ENCODE results near the gene PHF23. TPM values are rescaled to one million over a fixed set of nuclear protein-coding genes. Genes with fewer than 3 reads are reported as not detected.

The PHF23 gene
- total and polyA plus RNA-seq, 9 of the 15 experiments (the other 6 are each of a cell fraction or from before 2014, with no cell fraction given) = 7.4 to 87.5 (median 33.7) TPM

DNA sequence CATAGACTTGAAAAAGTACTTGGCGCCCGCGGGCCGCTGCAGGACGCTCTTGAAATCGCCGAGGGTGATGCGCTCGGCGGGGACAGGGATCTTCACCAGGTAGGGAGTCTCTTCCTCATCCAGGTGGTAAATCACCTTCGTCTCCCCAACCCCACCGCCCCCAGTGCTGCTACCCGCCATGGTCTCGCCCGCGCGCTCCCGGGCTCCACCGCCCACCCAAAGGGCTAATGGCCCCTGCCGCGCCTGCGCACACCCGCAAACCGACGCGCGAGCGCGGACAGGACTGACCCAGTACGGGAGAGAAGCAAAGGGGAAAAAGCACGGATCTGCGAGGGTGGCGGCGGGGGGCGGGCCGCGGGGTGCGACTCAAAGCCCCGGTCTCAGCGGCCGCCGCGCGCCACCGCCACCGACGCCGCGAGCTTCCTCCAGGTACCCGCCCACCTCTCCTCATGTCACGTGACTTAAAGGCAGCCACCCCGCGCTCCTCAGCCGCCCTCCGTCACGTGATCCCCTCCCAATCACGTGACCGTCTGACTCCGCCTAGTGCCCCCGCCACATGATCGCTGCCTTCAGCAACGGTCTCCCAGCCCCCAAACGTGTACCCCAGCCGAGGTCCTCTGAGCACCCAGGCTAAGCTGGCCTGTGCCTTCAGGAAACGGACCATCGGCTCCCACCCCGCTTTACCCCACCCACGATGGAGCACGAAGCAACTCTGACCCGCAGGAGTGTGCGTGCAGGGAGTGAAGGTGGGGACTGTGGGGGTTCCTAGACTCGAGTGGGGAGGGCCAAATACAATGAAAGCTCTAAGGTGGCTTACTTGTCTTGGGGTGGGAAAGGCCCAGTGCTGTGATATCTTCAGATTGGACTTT, 4.9 kb downstream of the PHF23 start, which contains the start of gene DVL2 (continued):
- TF ChIP-seq, protein P1, sequence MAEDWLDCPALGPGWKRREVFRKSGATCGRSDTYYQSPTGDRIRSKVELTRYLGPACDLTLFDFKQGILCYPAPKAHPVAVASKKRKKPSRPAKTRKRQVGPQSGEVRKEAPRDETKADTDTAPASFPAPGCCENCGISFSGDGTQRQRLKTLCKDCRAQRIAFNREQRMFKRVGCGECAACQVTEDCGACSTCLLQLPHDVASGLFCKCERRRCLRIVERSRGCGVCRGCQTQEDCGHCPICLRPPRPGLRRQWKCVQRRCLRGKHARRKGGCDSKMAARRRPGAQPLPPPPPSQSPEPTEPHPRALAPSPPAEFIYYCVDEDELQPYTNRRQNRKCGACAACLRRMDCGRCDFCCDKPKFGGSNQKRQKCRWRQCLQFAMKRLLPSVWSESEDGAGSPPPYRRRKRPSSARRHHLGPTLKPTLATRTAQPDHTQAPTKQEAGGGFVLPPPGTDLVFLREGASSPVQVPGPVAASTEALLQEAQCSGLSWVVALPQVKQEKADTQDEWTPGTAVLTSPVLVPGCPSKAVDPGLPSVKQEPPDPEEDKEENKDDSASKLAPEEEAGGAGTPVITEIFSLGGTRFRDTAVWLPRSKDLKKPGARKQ (CRISPR knock-in tag; IDR thresholded peaks at IDR 0.05) = no peak
- TF ChIP-seq MAFK (IDR thresholded peaks at IDR 0.05; ENCODE audit: low read length) = no peak; the same call in 1 of the 2 replicates
- TF ChIP-seq NFXL1 (CRISPR knock-in tag; IDR thresholded peaks at IDR 0.05) = no peak
- peak; percentile 74; the same call in 1 of the 2 replicates for TF ChIP-seq HIVEP1 (CRISPR knock-in tag; IDR thresholded peaks at IDR 0.05)
- TF ChIP-seq SUPT5H (IDR thresholded peaks at IDR 0.05) = peak; percentile 91
- no peak for TF ChIP-seq ARID1B (IDR thresholded peaks at IDR 0.05)
- no peak for TF ChIP-seq ZNF384 (IDR thresholded peaks at IDR 0.05; ENCODE audit: low read depth, low read length)
- no peak for TF ChIP-seq ZNF124 (CRISPR knock-in tag; IDR thresholded peaks at IDR 0.05)
- TF ChIP-seq HMBOX1 (IDR thresholded peaks at IDR 0.05) = no peak
- TF ChIP-seq CBFA2T2 (conservative IDR thresholded peaks at IDR 0.05) = peak; percentile 100
- TF ChIP-seq ZFP91 (CRISPR knock-in tag; IDR thresholded peaks at IDR 0.05) = no peak
- TF ChIP-seq ZNF263 (CRISPR knock-in tag; IDR thresholded peaks at IDR 0.05; ENCODE audit: borderline replicate concordance) = no peak
- TF ChIP-seq PRPF4 (IDR thresholded peaks at IDR 0.05; ENCODE audit: insufficient read depth, low read depth, low read length, poor library complexity, severe bottlenecking) = no peak
- 0 out of 2 replicates have a peak, but pooled peaks have one; percentile 12 for TF ChIP-seq HMG20A (CRISPR knock-in tag; conservative IDR thresholded peaks at IDR 0.05)
- TF ChIP-seq ZSCAN32 (CRISPR knock-in tag; IDR thresholded peaks at IDR 0.05) = no peak
- TF ChIP-seq DMBX1 (CRISPR knock-in tag; IDR thresholded peaks at IDR 0.05; ENCODE audit: borderline replicate concordance) = 0 out of 2 replicates have a peak, but pooled peaks have one; percentile 34
- TF ChIP-seq RERE (CRISPR knock-in tag; IDR thresholded peaks at IDR 0.05; ENCODE audit: borderline replicate concordance) = no peak
- TF ChIP-seq RBBP5 (IDR thresholded peaks at IDR 0.05; ENCODE audit: borderline replicate concordance, insufficient read depth, low read length, poor library complexity, severe bottlenecking) = peak; percentile 24

All from K562 (cell line).